Parathyroid adenoma (tissue), 2 donors: ENCODE data around the gene PPT1.

ENCODE experiments used
- H2AFZ ChIP-seq: fragments of 300-600 bp; sonication (generic); one replicate; pipeline ENCODE4 v1.7.0; 2017; ENCODE audit warnings: antibody characterized with exemption, mild to moderate bottlenecking
- H3K27ac ChIP-seq: fragments of 300-600 bp; sonication (generic); one replicate; pipeline ENCODE4 v1.7.0; 2017
- H3K27me3 ChIP-seq: fragments of 300-600 bp; sonication (generic); one replicate; pipeline ENCODE4 v1.7.0; 2017; ENCODE audit warnings: low read length; ENCODE audit not compliant: control insufficient read depth, insufficient read depth
- H3K36me3 ChIP-seq: fragments of 300-600 bp; sonication (generic); one replicate; pipeline ENCODE4 v1.7.0; 2017; ENCODE audit warnings: low read length; ENCODE audit not compliant: control insufficient read depth, insufficient read depth
- H3K4me1 ChIP-seq: fragments of 300-600 bp; sonication (generic); one replicate; pipeline ENCODE4 v1.7.0; 2017; ENCODE audit warnings: control low read depth
- H3K4me2 ChIP-seq: fragments of 300-600 bp; sonication (generic); one replicate; pipeline ENCODE4 v1.7.0; 2017; ENCODE audit warnings: low read length
- H3K4me3 ChIP-seq: fragments of 300-600 bp; sonication (generic); one replicate; pipeline ENCODE4 v1.7.0; 2017; ENCODE audit warnings: low read depth, low read length
- H3K79me2 ChIP-seq: fragments of 300-600 bp; sonication (generic); one replicate; pipeline ENCODE4 v1.7.0; 2017; ENCODE audit warnings: control low read depth
- H3K9ac ChIP-seq: fragments of 300-600 bp; sonication (generic); one replicate; pipeline ENCODE4 v1.7.0; 2017; ENCODE audit warnings: mild to moderate bottlenecking
- H3K9me3 ChIP-seq: fragments of 300-600 bp; sonication (generic); one replicate; pipeline ENCODE4 v1.7.0; 2017; ENCODE audit warnings: low read length; ENCODE audit not compliant: control insufficient read depth
- CTCF ChIP-seq: fragments of 300-600 bp; sonication (generic); IDR thresholded peaks from one replicate; pipeline ENCODE4 v1.7.0; 2017; ENCODE audit warnings: antibody characterized with exemption, mild to moderate bottlenecking
- donor health status: primary hyperparathyroidism.

PPT1 gene

GRCh38 chr1:40067851-40068250, 29.2 kb downstream of the PPT1 start:
- no peaks in the 10 kb centered on the region for H3K36me3 ChIP-seq
- H3K4me3 ChIP-seq: no peak overlapping the region
- H3K9ac ChIP-seq: no peak overlapping the region
- H3K27me3 ChIP-seq: no peaks in the 10 kb centered on the region
- H3K4me2 ChIP-seq: no peak overlapping the region
- no peak for TF ChIP-seq CTCF
- H3K79me2 ChIP-seq: no peaks in the 10 kb centered on the region
- no peaks in the 10 kb centered on the region for H3K9me3 ChIP-seq
- H3K4me1 ChIP-seq: no peaks in the 10 kb centered on the region
- no peak overlapping the region for H3K27ac ChIP-seq
- no peak overlapping the region for H2AFZ ChIP-seq

- Histone ChIP-seq H3K9me3 (no peaks in the 10 kb centered on the region), H3K27ac (no peak overlapping the region), H2AFZ (no peak overlapping the region), H3K4me3 (no peak overlapping the region), H3K36me3 (no peaks in the 10 kb centered on the region), H3K4me2 (no peak overlapping the region), H3K79me2 (no peaks in the 10 kb centered on the region), H3K27me3 (no peaks in the 10 kb centered on the region), H3K4me1 (no peaks in the 10 kb centered on the region), H3K9ac (no peak overlapping the region)
- TF ChIP-seq CTCF: no peak
Measured at GRCh38 chr1:40067023-40067422, 30.0 kb downstream of the PPT1 start.

GRCh38 chr1:40064797-40065499, 32.1 kb downstream of the PPT1 start:
- Histone ChIP-seq H3K9ac (no peak overlapping the region), H3K9me3 (no peaks in the 10 kb centered on the region), H3K4me3 (no peak overlapping the region), H3K4me2 (no peak overlapping the region), H3K27ac (no peak overlapping the region), H3K27me3 (no peaks in the 10 kb centered on the region), H2AFZ (no peak overlapping the region), H3K36me3 (no peaks in the 10 kb centered on the region), H3K4me1 (no peaks in the 10 kb centered on the region), H3K79me2 (no peaks in the 10 kb centered on the region)
- TF ChIP-seq CTCF: no peak

GRCh38 chr1:40059960-40060750, 36.9 kb downstream of the PPT1 start:
- H3K9me3 ChIP-seq: no peaks in the 10 kb centered on the region
- H3K36me3 ChIP-seq: no peaks in the 10 kb centered on the region
- H2AFZ ChIP-seq: no peak overlapping the region
- no peak for TF ChIP-seq CTCF
- H3K79me2 ChIP-seq: no peaks in the 10 kb centered on the region
- H3K27me3 ChIP-seq: no peaks in the 10 kb centered on the region
- no peaks in the 10 kb centered on the region for H3K4me1 ChIP-seq
- H3K27ac ChIP-seq: no peak overlapping the region
- no peak overlapping the region for H3K4me2 ChIP-seq
- H3K4me3 ChIP-seq: no peak overlapping the region
- H3K9ac ChIP-seq: no peak overlapping the region
